K562 (cell line): Measurements from ENCODE around the gene CCAR1. TPM values are rescaled to one million over a fixed set of nuclear protein-coding genes. Genes with fewer than 3 reads are reported as not detected.

Source experiments
- ARID3B ChIP-seq: fragments of 250-450 bp; sonication (Bioruptor Pico); IDR thresholded peaks from 2 replicates; pipeline ENCODE4 v1.4.0; 2020; ENCODE audit warnings: borderline replicate concordance
- CHD2 ChIP-seq: IDR thresholded peaks from 2 replicates; pipeline ENCODE4 v1.6.1; 2011; ENCODE audit warnings: low read depth, low read length
- ERF ChIP-seq: fragments of 450-650 bp; formaldehyde crosslinking; IDR thresholded peaks from 2 replicates; pipeline ENCODE4 v1.4.0; 2020; ENCODE audit warnings: mild to moderate bottlenecking, mixed read lengths
- HDGF ChIP-seq: fragments of 450-650 bp; IDR thresholded peaks from 2 replicates; pipeline ENCODE4 v1.6.1; 2016
- NFYB ChIP-seq: IDR thresholded peaks from 2 replicates; pipeline ENCODE4 v1.6.1; 2011; ENCODE audit warnings: mild to moderate bottlenecking, moderate library complexity; ENCODE audit not compliant: insufficient read length; ENCODE audit errors: extremely low read depth
- PRDM10 ChIP-seq: fragments of 450-650 bp; IDR thresholded peaks from 2 replicates; pipeline ENCODE4 v1.6.1; 2018; ENCODE audit not compliant: partially characterized antibody
- RFX7 ChIP-seq: fragments of 250-450 bp; sonication (Bioruptor Pico); IDR thresholded peaks from 2 replicates; pipeline ENCODE4 v1.5.1; 2021; ENCODE audit warnings: mild to moderate bottlenecking
- SOX6 ChIP-seq: fragments of 450-650 bp; IDR thresholded peaks from 2 replicates; pipeline ENCODE4 v1.6.1; 2014; ENCODE audit warnings: mild to moderate bottlenecking
- STAG1 ChIP-seq: sonication (generic); formaldehyde crosslinking; IDR thresholded peaks from 2 replicates; pipeline ENCODE4 v1.5.0; 2020; ENCODE audit warnings: missing genetic modification reagents, borderline replicate concordance
- TFE3 ChIP-seq: fragments of 450-650 bp; formaldehyde crosslinking; IDR thresholded peaks from 2 replicates; pipeline ENCODE4 v1.4.0; 2020; ENCODE audit warnings: mild to moderate bottlenecking, mixed read lengths
- TOE1 ChIP-seq, 2 experiments: fragments of 450-650 bp in 1 of 2; sonication (generic) in 1 of 2; formaldehyde crosslinking in 1 of 2; IDR thresholded peaks; 2 replicates each; pipeline versions ENCODE4 v1.7.1 to v1.8.0; 2016 to 2022; ENCODE audit warnings: borderline replicate concordance in 2 of 2, mild to moderate bottlenecking in 2 of 2, antibody characterized with exemption in 1 of 2, inconsistent platforms in 1 of 2, low read depth in 1 of 2, missing genetic modification reagents in 1 of 2, moderate library complexity in 1 of 2
- U2AF1 ChIP-seq: fragments of 200-400 bp; formaldehyde crosslinking; optimal IDR thresholded peaks from 2 replicates; pipeline ENCODE3; 2017; ENCODE audit warnings: mild to moderate bottlenecking, low read depth, low read length, moderate library complexity
- ZNF212 ChIP-seq: fragments of 450-650 bp; formaldehyde crosslinking; IDR thresholded peaks from 2 replicates; pipeline ENCODE4 v1.4.0; 2020; ENCODE audit warnings: mild to moderate bottlenecking
- polyA plus RNA-seq, 8 experiments: library from polyadenylated mRNA; depleted of rRNA in 4 of 8; stranded (reverse) in 5 of 8; unstranded in 3 of 8; fragments of >200 nt; fragmentation: Nextera tagmentation in 2 of 8; fragmentation: Illumina TruSeq in 1 of 8; extraction: Ambion mirVana in 2 of 8; extraction: Trizol in 1 of 8; gene quantifications; 2 replicates each; pipeline versions ENCODE4 v1.2.1 to v1.2.3, GENCODE V29; 2011 to 2014; ENCODE audit warnings: inconsistent platforms in 1 of 8, missing spikeins in 1 of 8
- total RNA-seq, 7 experiments: library from RNA; depleted of rRNA in 6 of 7; stranded (reverse); fragments of >200 nt in 6 of 7; fragmentation: Illumina TruSeq in 2 of 7; extraction: Trizol in 2 of 7; gene quantifications; 2 replicates each; pipeline versions ENCODE4 v1.2.1 to v1.2.3, GENCODE V29; 2011 to 2021; ENCODE audit warnings: low replicate concordance in 1 of 7

Gene CCAR1
- total and polyA plus RNA-seq, 9 of the 15 experiments (the other 6 are each of a cell fraction or from before 2014, with no cell fraction given), result 44.8 to 173 (median 111) TPM

- TF ChIP-seq STAG1 (no peak), TFE3 (CRISPR knock-in tag) (peak; percentile 100), CHD2 (no peak; the same call in 1 of the 2 replicates), NFYB (no peak), TOE1 (IDR thresholded peaks at IDR 0.05; ENCODE audit: borderline replicate concordance) (peak; percentile 100), TOE1 (CRISPR knock-in tag; IDR thresholded peaks at IDR 0.05; ENCODE audit: borderline replicate concordance, low read depth) (0 out of 2 replicates have a peak, but pooled peaks have one; percentile 33), PRDM10 (no peak), RFX7 (CRISPR knock-in tag) (no peak), ARID3B (CRISPR knock-in tag) (no peak), ERF (CRISPR knock-in tag) (0 out of 2 replicates have a peak, but pooled peaks have one; percentile 25), ZNF212 (no peak), U2AF1 (no peak), SOX6 (peak; percentile 52; the same call in 1 of the 2 replicates), HDGF (no peak)
Measured at GRCh38 chr10:68720793-68721672, at the start of gene CCAR1 (continued).
